IPS-18c (cell line): Measurements from ENCODE around the gene HCAR3.
"Not testable (repeated sequence)": the region's sequence is repeated elsewhere in the genome, so short reads cannot be mapped to it uniquely, and the experiment has no call there.

Experiments
- H3K4me3 ChIP-seq: 2 replicates; pipeline ENCODE4 v1.7.0; 2013; ENCODE audit warnings: low read depth, mild to moderate bottlenecking, low read length, moderate library complexity; ENCODE audit not compliant: insufficient read depth
- H3K9me3 ChIP-seq: one replicate; pipeline ENCODE4 v1.6.1; 2013; ENCODE audit warnings: mild to moderate bottlenecking, low read length, moderate library complexity; ENCODE audit not compliant: control insufficient read depth, insufficient read depth

Gene HCAR3

DNA sequence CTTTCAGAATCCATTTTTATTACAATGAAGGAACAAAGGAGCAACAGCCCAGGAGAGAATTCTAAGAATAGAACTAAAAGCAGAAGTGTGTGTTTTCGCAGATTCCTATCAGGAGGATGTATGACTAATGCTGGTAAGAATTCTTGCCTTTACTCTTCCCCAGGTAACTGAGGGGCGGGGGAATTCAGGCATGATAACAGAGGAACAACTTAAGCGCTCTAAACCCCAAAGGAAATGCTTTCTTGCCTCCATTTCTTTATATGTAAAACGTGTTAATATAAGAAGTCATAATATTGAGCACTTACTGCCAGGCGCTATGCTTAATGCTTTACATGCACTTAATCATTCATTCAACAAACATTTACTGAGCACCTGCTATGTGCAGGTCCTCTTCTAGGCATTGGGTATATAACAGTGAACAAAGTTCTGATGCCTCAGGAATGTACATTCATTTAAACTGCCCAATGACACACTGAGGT is 9.5 kb upstream of the HCAR3 start:
- no peak overlapping the region for H3K4me3 ChIP-seq
- H3K9me3 ChIP-seq = no peaks in the 10 kb centered on the region

DNA sequence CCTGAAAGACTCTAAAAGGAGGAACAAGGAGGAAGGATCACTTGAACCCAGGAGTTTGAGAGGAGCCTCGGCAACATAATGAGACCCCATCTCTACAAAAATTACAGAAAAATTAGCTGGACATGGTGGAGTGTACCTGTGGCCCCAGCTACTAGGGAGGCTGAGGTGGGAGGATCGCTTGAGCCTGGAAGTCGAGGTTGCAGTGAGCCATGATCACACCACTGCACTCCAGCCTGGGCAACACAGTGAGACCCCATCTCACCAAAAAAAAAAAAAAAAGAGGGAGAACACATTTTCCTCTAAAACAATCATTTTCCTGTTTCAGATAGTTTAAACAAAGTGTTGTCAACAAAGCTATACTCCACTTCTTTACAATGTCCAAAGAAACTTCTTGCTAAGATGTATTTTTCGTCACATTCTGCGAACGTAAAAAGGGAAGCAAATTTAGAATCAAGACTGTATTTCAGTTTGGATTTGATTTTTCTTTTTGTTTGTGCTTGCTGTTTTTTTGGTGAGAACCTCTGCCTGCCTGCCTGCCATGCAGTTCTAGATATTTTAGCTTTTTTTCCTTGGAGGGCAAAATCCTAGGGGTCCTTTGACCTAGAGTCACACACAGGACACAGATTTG is 9.0 kb upstream of the HCAR3 start:
- Histone ChIP-seq H3K4me3 (no peak overlapping the region), H3K9me3 (no peaks in the 10 kb centered on the region)

DNA sequence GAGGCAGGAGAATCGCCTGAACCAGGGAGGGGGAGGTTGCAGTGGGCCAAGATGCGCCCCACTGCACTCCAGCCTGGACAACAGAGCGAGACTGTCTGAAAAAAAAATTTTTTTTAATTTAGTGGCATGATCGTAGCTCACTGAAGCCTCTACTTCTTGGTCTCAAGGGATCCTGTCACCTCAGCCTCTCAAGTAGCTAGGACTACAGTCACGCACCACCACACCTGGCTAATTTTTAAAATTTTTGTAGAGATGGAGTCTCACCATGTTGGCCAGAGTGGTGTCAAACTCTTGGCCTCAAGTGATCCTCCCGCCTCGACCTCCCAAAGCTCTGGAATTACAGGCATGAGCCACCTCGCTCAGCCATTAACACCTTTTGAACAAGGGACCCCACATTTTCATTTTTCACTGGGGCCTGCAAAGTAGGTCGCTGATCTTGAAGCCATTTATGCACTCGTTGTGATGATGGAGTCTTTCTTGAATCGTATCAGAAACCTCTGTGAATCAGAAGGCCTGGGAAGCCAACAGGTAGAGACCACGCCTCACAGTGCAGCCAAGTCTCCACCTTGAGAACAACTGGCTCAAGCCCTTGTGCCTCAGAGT is 8.1 kb upstream of the HCAR3 start:
- Histone ChIP-seq H3K4me3 (no peak overlapping the region), H3K9me3 (no peaks in the 10 kb centered on the region)

DNA sequence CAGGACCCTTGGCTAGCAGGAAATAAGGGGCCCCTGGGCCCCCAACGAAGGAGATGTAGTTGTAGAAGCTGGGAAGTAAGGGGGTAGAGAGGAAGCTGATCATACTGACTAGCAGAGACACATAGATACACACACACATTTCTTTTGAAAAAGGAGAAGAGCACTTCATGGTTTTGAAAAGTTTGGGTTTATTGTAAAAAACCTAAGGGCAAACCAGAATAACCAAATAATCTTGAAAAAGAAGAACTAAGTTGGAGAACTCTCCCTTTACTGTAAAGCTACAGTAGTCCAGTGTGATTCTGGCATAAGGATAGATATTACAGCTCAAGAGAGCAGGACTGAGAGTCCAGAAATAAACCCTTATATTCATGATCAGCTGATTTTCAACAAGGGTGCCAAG is 5.8 kb upstream of the HCAR3 start:
- no peak overlapping the region for H3K4me3 ChIP-seq

DNA sequence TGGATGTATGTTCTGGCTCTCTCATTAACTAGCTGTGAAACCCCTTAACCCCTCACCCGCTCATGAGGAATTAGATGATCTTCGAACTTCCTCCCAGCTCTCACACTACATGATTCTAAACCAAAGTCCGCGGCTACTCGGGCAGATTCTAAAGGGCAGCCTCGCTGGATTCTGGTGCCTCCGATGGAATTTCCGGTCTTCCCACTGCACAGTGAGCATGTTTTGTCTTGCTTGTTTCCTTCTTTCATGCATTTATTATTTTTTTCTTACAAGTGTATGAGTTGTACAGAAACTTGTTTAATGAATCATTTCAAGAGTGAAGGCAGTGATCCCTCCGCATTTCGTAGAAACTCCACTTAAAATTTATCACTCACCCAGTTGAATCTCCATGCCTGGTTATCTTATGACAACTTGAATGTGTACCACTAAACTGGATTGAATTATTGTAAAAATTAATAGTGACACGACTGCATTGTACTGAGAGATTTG is 4.5 kb upstream of the HCAR3 start:
- Histone ChIP-seq H3K4me3 (no peak overlapping the region), H3K9me3 (no peaks in the 10 kb centered on the region)

More for the DNA sequence above, 5.8 kb upstream of the HCAR3 start:
- H3K9me3 ChIP-seq = no peaks in the 10 kb centered on the region

DNA sequence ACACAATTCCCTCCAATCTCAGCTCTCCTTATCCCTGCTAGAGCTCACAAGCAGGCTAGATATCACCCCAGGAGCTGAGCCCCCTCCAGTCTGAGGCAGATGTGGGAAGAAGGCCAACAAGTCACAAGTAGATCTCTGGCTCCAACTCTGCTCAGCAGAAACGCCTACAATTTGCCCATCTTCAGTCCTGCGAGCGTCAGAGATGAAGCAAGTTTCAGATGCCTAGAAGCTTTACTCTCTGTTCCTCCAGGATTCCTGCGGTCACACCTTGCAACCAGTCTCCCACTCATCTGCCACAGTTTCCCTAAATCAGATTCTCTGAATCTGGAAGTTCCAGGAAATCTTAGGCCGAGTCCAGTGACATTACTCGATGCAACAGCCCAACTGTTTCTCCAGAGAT is 1.4 kb downstream of the HCAR3 start:
- not testable (repeated sequence) for H3K4me3 ChIP-seq, H3K9me3 ChIP-seq

DNA sequence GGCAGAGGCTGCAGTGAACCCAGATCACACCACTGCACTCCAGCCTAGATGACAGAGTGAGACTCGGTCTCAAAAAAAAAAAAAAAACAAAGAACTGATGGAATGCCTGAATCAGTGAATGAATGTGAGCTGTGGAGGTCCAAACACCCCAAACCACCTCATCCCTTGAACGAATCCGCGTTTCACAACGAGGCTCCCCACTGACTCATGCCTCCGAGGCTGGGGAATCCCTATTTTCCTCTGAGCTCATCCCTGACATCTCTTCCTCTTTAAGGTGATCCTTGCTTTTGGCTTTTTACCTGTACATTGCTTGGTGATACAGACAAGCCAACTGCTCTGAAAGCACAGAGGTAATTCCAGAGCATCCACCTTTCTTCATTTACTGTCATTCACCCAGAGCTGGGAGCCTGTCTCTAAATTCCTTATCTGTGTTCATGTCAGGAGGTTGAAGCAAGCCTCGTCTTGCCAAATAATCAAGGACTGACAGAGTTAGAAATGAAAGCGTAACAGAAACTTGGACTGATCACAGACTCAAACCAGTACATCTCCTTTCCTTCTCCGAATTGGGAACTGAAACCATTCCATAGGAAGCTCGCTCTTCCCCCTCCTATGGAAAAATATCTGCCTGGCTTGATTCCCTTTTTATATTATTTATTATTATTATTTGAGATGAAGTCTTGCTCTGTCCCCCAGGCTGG is 3.0 kb downstream of the HCAR3 start:
- not testable (repeated sequence) for H3K9me3 ChIP-seq, H3K4me3 ChIP-seq

DNA sequence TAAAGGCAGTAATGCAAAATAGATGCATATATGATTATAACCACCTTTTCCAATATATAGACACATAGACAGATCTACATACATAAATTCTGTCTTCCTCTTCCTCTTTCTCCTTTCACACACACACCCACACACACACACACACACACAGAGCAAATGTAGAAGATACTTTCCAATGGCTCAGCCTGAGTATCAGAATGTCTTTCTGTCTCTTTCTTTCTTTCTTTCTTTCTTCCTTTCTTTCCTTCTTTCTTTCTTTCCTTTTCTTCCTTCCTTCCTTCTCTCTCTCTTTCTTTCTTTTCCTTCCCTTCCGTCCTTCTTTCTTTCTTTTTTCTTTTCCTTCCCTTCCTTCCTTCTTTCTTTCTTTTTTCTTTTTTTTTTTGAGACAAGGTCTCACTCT is 5.3 kb downstream of the HCAR3 start:
- not testable (repeated sequence) for H3K9me3 ChIP-seq, H3K4me3 ChIP-seq

DNA sequence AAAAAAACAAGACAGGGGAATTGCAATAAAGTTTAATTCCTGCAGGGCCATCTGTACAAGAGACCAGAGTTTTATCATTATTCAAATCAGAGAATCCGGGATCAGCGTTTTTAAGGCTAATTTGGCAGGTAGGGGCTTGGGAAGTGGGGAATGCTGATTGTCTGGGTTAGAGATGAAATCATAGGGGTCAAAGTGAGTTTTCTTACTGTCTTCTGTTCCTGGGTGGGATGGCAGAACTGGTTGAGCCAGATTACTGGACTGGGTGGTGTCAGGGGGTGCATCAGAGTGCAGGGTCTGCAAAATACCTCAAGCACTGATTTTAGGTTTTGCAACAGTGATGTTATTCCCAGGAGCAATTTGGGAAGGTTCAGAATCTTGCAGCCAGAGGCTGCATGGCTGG is 6.3 kb downstream of the HCAR3 start:
- not testable (repeated sequence) for H3K4me3 ChIP-seq, H3K9me3 ChIP-seq

DNA sequence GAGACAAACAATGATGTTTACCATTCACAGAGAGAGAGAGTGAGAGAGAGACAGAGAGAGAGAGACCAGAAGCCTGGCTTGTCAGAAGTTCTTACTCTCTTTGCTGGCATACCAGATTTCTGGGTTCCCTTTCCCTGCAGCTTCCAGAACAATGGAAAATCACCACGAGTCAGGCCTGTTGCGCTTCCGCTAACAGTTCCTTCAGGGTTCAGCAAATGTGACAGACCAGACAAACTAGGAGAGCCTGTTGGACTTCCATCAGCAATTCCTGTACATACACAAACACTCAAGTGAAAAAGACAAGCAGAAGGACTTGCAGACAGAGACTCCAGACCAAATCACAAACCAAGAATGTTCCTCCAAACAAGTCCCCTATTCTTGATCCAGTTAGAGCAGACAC is 7.3 kb downstream of the HCAR3 start:
- not testable (repeated sequence) for H3K9me3 ChIP-seq, H3K4me3 ChIP-seq

DNA sequence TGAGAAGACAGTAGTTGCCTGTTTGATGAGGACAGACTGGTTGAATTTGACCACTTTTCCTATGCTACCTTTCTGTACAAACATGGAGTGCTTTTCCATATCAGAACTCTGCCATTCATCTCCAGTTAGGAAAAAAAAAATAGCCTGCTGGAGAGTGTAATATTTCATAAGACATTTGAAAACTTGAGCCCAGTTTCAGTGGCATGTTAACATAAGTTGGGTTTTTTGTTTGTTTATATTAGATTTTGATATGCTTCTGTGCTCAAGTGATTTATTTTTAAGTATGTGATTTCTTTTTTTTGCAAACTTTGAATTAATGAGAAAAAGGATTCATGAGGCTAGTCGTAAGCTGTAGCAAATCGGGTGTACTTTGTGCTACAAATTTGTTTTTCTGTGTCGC is 12.8 kb downstream of the HCAR3 start:
- H3K4me3 ChIP-seq, H3K9me3 ChIP-seq: not testable (repeated sequence)

DNA sequence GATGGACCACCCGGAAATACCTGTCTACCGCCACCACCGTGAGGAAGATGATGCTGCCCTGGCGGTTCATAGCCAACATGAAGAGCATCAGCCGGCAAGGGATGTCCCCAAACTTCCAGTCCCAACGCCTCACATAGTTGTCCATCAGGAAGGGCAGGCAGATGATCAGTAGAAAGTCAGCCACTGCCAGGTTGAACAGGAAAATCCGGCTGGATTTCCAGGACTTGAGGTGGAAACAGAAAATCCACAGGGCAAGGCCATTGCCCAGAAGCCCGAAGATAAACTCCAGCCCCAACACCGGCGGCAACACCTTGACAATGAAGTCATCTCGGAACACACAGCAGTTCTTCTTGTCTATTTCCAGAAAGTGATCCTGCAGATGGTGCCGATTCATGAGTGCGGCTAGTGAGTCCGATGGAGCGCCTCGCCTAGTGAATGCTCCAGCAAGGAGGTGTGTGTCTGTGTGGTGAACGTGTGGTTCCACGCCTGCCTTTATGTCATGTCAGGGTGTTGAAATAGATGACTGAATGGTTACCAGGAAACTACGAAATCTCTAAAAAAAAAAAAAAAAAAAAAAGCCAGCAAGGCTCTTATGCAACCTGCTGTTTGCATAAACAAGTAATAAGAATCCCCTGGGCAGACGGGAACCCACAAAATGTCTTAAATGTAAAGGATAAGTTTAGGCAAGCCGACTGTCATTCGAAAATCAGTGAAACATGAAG is 13.6 kb downstream of the HCAR3 start, which contains the start of gene HCAR2:
Gene HCAR2, minus strand, starts transcription at position 468 of the 722 bp plus-strand sequence. Its CDS starts 74 bp downstream, at position 394.
- not testable (repeated sequence) for H3K4me3 ChIP-seq

DNA sequence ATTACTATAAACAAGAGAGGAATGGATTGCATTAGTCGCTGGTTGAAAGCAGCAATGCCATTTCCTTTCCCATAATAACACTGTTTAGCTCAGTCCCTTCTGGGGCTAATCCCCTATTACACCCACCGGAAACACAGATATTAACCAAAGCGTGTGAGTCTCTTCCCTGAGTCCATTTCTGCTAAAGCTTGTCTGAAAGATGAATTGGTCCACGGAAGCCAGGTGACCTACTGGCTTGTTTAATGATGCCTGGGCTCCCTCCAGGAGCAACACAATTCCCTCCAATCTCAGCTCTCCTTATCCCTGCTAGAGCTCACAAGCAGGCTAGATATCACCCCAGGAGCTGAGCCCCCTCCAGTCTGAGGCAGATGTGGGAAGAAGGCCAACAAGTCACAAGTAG is 15.1 kb downstream of the HCAR3 start:
- H3K4me3 ChIP-seq, H3K9me3 ChIP-seq: not testable (repeated sequence)

More for the DNA sequence above, 13.6 kb downstream of the HCAR3 start, which contains the start of gene HCAR2:
- not testable (repeated sequence) for H3K9me3 ChIP-seq

DNA sequence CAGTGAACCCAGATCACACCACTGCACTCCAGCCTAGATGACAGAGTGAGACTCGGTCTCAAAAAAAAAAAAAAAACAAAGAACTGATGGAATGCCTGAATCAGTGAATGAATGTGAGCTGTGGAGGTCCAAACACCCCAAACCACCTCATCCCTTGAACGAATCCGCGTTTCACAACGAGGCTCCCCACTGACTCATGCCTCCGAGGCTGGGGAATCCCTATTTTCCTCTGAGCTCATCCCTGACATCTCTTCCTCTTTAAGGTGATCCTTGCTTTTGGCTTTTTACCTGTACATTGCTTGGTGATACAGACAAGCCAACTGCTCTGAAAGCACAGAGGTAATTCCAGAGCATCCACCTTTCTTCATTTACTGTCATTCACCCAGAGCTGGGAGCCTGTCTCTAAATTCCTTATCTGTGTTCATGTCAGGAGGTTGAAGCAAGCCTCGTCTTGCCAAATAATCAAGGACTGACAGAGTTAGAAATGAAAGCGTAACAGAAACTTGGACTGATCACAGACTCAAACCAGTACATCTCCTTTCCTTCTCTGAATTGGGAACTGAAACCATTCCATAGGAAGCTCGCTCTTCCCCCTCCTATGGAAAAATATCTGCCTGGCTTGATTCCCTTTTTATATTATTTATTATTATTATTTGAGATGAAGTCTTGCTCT is 16.4 kb downstream of the HCAR3 start:
- H3K9me3 ChIP-seq, H3K4me3 ChIP-seq: not testable (repeated sequence)

DNA sequence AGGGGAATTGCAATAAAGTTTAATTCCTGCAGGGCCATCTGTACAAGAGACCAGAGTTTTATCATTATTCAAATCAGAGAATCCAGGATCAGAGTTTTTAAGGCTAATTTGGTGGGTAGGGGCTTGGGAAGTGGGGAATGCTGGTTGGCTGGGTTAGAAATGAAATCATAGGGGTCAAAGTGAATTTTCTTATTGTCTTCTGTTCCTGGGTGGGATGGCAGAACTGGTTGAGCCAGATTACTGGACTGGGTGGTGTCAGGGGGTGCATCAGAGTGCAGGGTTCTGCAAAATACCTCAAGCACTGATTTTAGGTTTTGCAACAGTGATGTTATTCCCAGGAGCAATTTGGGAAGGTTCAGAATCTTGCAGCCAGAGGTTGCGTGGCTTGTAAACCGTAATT is 19.7 kb downstream of the HCAR3 start:
- H3K4me3 ChIP-seq, H3K9me3 ChIP-seq: not testable (repeated sequence)

DNA sequence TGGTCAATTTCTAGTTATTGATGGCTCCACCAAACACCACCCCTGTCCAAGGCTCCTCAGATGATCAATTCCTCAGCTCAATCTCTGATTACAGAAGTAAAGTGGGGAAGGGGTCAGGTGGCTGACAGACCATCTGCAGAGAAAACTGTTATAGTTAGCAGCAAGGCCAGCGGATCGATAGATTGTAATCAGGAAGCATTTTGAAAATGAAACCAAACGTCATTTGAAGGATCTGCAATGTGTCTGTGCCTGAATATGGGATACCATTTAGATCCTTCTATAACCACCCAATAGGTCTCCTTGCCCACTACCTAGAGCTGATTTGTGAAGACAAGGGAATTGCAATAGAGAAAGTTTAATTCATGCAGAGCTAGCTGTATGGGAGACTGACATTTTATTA is 25.0 kb downstream of the HCAR3 start:
- Histone ChIP-seq H3K4me3 (no peak overlapping the region), H3K9me3 (no peaks in the 10 kb centered on the region)

DNA sequence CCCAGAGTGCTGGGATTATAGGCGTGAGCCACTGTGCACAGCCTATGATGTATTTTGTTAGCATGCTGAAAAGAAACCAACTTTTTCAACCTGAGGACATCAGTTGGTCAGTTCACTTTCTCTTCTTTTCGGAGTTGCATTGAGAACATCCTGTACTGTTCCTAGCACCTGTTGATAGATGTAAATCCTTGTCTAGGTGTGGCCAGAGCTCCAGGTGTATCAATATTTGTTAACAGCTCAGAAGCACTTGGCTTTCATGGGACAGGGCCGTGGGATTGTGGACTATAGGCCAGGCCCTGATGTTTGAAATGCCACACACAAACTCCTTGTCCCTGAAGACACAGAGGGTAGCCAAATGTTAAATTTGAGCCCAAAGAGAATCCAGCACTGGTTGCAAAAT is 28.3 kb downstream of the HCAR3 start:
- no peaks in the 10 kb centered on the region for H3K9me3 ChIP-seq
- no peak overlapping the region for H3K4me3 ChIP-seq
